SU-DHL-6 (cell line): ENCODE results near the gene POP4.

Experiments
- H2AFZ ChIP-seq: fragments of 200-600 bp; sonication (generic); 2 replicates; pipeline ENCODE4 v1.6.1; 2014; ENCODE audit warnings: low read depth, mild to moderate bottlenecking, moderate library complexity, mixed read lengths, antibody characterized with exemption, low read length; ENCODE audit not compliant: severe bottlenecking
- H3F3A ChIP-seq: fragments of 200-600 bp; shearing (Covaris generic); 2 replicates; pipeline ENCODE4 v1.6.0; 2016; ENCODE audit warnings: antibody characterized with exemption, mild to moderate bottlenecking; ENCODE audit not compliant: insufficient read depth
- H3K27ac ChIP-seq: fragments of 200-600 bp; sonication (generic); 2 replicates; pipeline ENCODE4 v1.5.1; 2016; ENCODE audit warnings: low read depth, mild to moderate bottlenecking, low read length, moderate library complexity, mixed read lengths
- H3K27me3 ChIP-seq: fragments of 200-600 bp; sonication (generic), shearing (Covaris generic); 2 replicates; pipeline ENCODE4 v1.6.0; 2014; ENCODE audit warnings: mild to moderate bottlenecking, low read length
- H3K36me3 ChIP-seq: fragments of 200-600 bp; sonication (generic); 2 replicates; pipeline ENCODE4 v1.6.1; 2014; ENCODE audit warnings: mild to moderate bottlenecking, low read length, mixed read lengths
- H3K4me2 ChIP-seq: fragments of 300-600, 200-600 bp; shearing (Covaris generic), sonication (generic); 2 replicates; pipeline ENCODE4 v1.6.0; 2014; ENCODE audit warnings: low read length, low read depth, mild to moderate bottlenecking; ENCODE audit not compliant: poor library complexity, severe bottlenecking
- H3K4me3 ChIP-seq: fragments of 200-600 bp; sonication (generic); 2 replicates; pipeline ENCODE4 v1.5.1; 2014; ENCODE audit warnings: antibody characterized with exemption, low read length, mild to moderate bottlenecking, mixed read lengths; ENCODE audit not compliant: insufficient read depth, poor library complexity, severe bottlenecking
- H3K79me2 ChIP-seq: fragments of 200-600 bp; sonication (generic); 2 replicates; pipeline ENCODE4 v1.6.1; 2014; ENCODE audit warnings: mild to moderate bottlenecking, low read length, moderate library complexity; ENCODE audit not compliant: insufficient read depth
- H3K9ac ChIP-seq: fragments of 200-600 bp; sonication (generic); 2 replicates; pipeline ENCODE4 v1.7.0; 2014; ENCODE audit warnings: mild to moderate bottlenecking, low read length
- H3K9me2 ChIP-seq: fragments of 200-600 bp; sonication (generic); replicated peaks from 2 replicates; pipeline ENCODE4 v1.6.1; 2014; ENCODE audit warnings: low read length; ENCODE audit not compliant: insufficient read depth
- H3K9me3 ChIP-seq: fragments of 200-600 bp; sonication (generic); 2 replicates; pipeline ENCODE4 v1.6.1; 2014; ENCODE audit warnings: low read length, mixed read lengths; ENCODE audit not compliant: insufficient read depth
- H4K20me1 ChIP-seq: fragments of 200-600 bp; sonication (generic); 2 replicates; pipeline ENCODE4 v1.6.1; 2014; ENCODE audit warnings: low read depth, mild to moderate bottlenecking, antibody characterized with exemption, low read length, moderate library complexity, mixed read lengths
- CTCF ChIP-seq: fragments of 200-600 bp; sonication (generic); IDR thresholded peaks from one replicate; pipeline ENCODE4 v1.5.1; 2017; ENCODE audit warnings: antibody characterized with exemption, mild to moderate bottlenecking, low read length, moderate library complexity; ENCODE audit not compliant: insufficient read depth, poor library complexity, severe bottlenecking
- EZH2phosphoT487 ChIP-seq: fragments of 200-600 bp; sonication (generic), shearing (Covaris generic); conservative IDR thresholded peaks from 2 replicates; pipeline ENCODE4 v1.6.1; 2018; ENCODE audit warnings: mild to moderate bottlenecking, antibody characterized with exemption, low read length, moderate library complexity, mixed read lengths

The POP4 gene

DNA sequence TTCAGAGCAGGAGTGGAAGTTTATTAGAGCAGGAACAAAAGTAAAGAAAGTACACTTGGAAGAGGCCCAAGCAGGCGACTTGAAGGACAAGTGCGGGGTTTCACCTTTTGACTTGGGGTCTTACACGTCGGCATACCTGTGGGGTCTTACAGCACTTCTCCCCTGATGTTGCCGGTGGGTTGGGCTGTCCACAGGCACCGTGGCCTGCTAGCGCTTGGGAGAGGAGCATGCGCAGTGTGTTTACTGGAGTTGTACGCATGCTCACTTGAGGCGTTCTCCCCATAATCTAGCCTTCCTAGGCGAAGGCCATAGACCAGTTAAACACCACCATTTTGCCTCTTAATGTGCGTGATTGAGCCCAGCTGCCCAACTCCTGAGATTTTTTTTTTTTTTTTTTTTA is 34.1 kb downstream of the POP4 start:
- Histone ChIP-seq H3K36me3 (no peaks in the 10 kb centered on the region), H3K9me2 (no peaks in the 10 kb centered on the region), H3K27me3 (no peaks in the 10 kb centered on the region), H2AFZ (no peak overlapping the region), H3K27ac (no peak overlapping the region), H3K79me2 (no peaks in the 10 kb centered on the region), H3K9me3 (no peaks in the 10 kb centered on the region), H3K9ac (no peak overlapping the region), H3F3A (no peaks in the 10 kb centered on the region), H4K20me1 (no peaks in the 10 kb centered on the region), H3K4me2 (no peak overlapping the region), H3K4me3 (no peak overlapping the region)
- TF ChIP-seq CTCF = no peak
- no peak for TF ChIP-seq EZH2phosphoT487

- Histone ChIP-seq H3K79me2 (no peaks in the 10 kb centered on the region), H3K36me3 (no peaks in the 10 kb centered on the region), H3K27me3 (no peaks in the 10 kb centered on the region)
These were observed 35.5 kb downstream of the POP4 start for GRCh38 chr19:29641597-29641996.

DNA sequence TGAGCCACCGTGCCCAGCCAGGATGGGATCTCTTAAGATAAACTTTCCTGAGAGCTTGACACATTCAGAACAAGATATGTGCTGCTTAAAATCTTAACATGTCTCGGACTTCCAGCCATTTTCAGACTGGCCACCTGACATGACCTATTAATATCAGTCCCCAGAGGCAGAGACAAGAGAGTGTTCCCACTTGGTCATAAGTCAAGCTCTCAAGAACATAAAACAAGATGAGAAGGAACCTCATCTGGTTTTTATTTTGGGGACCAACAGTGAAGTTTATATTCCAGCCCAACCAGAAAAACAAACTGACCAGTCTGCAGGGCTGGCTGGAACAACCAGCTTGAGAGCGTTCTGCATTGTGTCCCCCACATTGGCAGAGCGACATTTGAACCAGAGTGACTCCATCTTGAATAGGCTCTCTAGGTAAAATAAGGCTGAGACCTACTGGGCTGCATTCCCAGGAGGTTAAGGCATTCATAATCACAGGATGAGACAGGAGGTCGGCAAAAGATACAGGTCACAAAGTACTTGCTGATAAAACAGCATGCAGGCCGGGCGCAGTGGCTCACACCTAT is 37.4 kb downstream of the POP4 start:
- Histone ChIP-seq H3K79me2 (no peaks in the 10 kb centered on the region), H3F3A (no peaks in the 10 kb centered on the region), H3K9ac (no peak overlapping the region), H3K4me3 (no peak overlapping the region), H3K9me3 (no peaks in the 10 kb centered on the region), H3K36me3 (no peaks in the 10 kb centered on the region), H3K27ac (no peak overlapping the region), H3K9me2 (no peaks in the 10 kb centered on the region), H3K4me2 (no peak overlapping the region), H2AFZ (no peak overlapping the region), H3K27me3 (no peaks in the 10 kb centered on the region), H4K20me1 (no peaks in the 10 kb centered on the region)
- TF ChIP-seq EZH2phosphoT487 (no peak), CTCF (no peak)

More at GRCh38 chr19:29641597-29641996, 35.5 kb downstream of the POP4 start:
- no peak overlapping the region for H3K4me2 ChIP-seq
- H3K9ac ChIP-seq = no peak overlapping the region
- no peaks in the 10 kb centered on the region for H3K9me2 ChIP-seq
- H3F3A ChIP-seq = no peaks in the 10 kb centered on the region
- TF ChIP-seq CTCF = no peak
- TF ChIP-seq EZH2phosphoT487 = no peak
- no peaks in the 10 kb centered on the region for H3K9me3 ChIP-seq
- H4K20me1 ChIP-seq = no peaks in the 10 kb centered on the region
- no peak overlapping the region for H3K27ac ChIP-seq
- H3K4me3 ChIP-seq = no peak overlapping the region
- no peak overlapping the region for H2AFZ ChIP-seq
